Midbrain (tissue), 1 donor: Measurements from ENCODE around the gene TFEC.
A peak's percentile ranks its signal among the peaks of the same experiment; 100 is the strongest.
"Not testable (repeated sequence)": the region's sequence is repeated elsewhere in the genome, so short reads cannot be mapped to it uniquely, and the experiment has no call there.

ENCODE experiments used
- DNase-seq: peaks from one replicate; lab custom pipeline; 2025; lab: John Stamatoyannopoulos, UW

The TFEC gene

GRCh38 chr7:115988401-115988800 lies 42.2 kb downstream of the TFEC start:
- DNase-seq, result no peak

DNA sequence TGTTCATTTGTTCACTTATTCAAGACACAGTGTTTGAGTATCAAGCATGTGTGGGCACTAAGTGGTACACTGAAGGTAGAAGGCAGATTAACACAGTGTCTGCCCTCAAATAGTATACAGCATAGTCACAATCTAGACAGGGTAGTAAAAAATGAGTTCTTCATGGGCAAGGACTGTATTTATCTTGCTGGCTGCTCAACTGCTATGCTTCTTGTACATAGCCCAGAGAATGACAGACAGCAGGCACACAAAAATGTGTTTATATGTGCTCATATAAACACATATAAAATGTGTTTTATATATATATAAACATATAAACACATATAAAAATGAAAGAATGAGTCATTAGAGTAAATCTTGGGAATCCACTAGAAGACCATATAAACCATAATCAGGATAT lies 43.1 kb downstream of the TFEC start:
- DNase-seq, result no peak

GRCh38 chr7:115984105-115984504 lies 46.5 kb downstream of the TFEC start:
- no peak for DNase-seq

DNA sequence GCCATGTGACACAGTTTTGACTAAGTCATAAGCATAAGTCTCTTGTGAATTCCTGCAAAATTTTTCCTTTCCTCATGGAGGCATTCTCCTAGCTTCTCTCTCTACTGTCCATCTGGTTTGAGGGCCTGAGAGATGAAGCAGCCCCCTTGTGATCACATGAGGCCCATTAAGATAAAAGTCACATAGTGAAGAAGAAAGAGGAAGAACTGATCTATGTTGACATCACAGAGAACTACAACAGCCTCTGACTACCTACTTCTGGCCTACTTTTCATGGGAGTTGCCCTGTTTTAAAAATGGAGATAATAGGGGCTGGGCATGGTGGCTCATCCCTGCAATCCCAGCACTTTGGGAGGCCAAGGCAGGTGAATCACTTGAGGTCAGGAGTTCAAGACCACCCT lies 50.4 kb downstream of the TFEC start:
- DNase-seq, result no peak

DNA sequence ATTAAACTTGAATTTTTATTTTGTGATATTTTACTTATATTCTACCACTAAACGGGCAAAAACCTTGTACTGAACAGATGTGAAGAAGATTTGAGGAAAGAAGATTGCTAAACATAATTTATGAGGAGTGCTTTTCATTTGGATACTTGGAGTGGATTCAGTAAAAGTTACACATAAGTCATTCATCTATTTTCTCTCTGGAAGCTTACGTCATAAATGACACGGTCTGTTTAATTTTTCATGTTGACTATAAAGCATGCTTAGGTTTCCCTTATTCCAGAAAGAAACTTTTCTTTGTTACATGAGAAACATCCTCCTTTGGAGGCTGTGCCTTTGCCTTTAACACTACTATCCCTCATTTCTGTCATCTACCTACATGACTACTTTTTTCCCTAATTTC lies 53.9 kb downstream of the TFEC start:
- DNase-seq, result no peak

- DNase-seq, result no peak
Measured at GRCh38 chr7:115975766-115976165, 54.8 kb downstream of the TFEC start.

- no peak for DNase-seq
Measured at GRCh38 chr7:115973406-115973805, 57.2 kb downstream of the TFEC start.

GRCh38 chr7:115971506-115971905 lies 59.1 kb downstream of the TFEC start:
- DNase-seq, result no peak

DNA sequence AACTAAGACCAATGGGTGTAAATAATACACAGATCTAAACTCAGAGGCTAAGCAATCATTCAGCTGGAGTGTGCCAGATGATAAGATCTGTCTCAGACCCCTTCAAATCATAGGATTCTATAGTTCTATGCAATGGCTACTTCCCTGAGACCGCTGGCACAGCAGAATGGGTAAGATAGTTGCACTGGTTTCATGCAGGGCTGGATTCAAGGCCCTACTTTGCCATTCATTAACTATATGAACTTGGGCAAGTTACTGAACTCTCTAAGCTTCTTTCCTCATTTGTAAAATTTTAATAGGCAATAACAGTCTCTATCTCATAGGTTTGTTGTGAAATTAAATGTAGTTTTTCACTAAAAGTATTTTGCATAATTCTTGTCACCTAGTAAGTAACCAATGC lies 62.0 kb downstream of the TFEC start:
- DNase-seq, result no peak

- DNase-seq, result no peak
Measured at GRCh38 chr7:115968171-115968570, 62.4 kb downstream of the TFEC start.

DNA sequence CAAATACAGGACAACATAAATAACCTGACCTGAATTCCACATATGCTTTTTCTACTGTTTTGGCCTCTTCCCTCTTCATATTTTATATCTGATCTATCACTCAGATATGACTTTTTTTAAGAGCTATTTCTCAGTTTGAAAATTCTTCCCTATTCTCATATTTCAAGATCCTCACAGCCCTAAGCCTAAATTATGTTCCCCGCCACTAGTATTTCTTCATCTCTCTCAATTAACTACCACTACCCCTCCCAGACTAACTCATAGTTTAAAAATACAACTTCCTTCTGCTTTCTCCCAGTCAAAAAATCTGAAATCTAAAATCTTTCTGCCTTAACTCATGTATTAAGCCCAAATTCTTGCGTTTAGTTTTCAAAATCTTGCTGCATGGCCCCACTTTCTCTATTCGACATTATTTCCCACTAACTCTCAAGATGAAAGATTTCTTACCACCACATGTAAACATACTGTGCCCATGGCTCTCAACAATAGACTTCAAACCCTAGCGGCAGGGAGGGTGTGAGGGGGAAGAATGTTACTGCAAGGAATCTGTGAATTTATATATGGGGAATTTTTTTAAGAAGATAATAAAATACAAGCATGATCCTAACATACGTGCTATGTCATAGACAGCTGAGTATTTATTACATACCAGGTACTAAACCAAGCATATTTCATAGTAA lies 64.6 kb downstream of the TFEC start:
- DNase-seq, result no peak

DNA sequence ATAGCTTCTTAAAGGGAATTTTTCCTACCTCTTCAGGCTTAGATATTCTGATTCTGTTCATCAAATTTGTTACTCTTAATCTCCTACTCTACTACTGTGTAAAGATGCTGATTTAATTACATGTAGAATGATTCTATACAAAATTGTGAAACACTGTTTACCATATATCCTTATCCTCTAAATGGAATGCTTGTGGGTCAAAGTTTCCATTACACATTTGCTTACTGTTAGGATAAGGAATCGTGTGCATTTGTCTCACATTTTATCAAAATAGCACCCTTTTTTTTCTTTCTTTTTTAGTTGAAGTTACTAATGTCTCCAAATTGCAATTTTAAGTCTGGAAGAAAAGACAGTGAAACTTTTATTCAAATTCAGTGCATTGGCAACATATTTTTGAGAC lies 65.3 kb downstream of the TFEC start:
- no peak for DNase-seq

DNA sequence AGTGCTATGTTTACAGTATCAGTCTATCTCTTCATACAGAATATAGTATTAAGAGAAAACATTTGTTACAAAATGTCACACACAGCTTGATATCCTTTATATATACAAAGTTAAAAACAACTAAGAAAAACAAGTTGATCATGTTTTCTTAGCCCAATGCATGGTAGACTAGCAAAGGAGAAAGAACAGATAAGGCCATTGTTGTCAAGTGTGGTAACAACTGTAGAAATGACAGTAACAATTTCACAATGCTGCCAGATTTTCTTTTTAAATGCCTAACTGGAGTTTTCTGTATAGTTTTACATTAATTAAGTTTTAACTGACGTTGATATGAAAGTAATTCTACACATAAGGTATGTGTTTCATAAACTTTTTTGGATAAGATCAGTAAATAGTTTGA lies 65.8 kb downstream of the TFEC start:
- no peak for DNase-seq

GRCh38 chr7:115962340-115962739 lies 68.2 kb downstream of the TFEC start:
- no peak for DNase-seq

- DNase-seq, result no peak
Measured at GRCh38 chr7:115953592-115954255, 76.8 kb downstream of the TFEC start.

DNA sequence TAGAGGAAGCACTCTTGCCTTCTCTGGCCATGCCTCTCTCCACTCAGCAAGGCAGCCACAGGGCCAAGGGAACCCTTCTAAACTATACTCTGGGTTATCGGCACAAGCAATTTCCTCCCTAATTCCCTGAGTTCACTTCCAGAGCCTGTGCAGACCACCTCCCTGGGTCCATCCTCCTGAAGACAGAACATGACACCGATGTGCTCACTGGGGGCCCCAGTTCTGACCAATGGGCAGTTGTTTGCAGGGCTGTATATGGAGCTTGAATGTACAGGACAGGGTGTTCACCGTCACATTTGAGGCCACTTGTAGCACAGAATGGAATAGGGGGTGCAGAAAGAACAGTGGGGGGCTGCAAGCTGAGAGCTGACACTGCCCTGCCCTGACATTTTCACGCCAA lies 77.7 kb downstream of the TFEC start:
- no peak for DNase-seq

- no peak for DNase-seq
Measured at GRCh38 chr7:115951547-115951946, 79.0 kb downstream of the TFEC start.

GRCh38 chr7:115941703-115942268 lies 88.8 kb downstream of the TFEC start:
- no peak for DNase-seq

DNA sequence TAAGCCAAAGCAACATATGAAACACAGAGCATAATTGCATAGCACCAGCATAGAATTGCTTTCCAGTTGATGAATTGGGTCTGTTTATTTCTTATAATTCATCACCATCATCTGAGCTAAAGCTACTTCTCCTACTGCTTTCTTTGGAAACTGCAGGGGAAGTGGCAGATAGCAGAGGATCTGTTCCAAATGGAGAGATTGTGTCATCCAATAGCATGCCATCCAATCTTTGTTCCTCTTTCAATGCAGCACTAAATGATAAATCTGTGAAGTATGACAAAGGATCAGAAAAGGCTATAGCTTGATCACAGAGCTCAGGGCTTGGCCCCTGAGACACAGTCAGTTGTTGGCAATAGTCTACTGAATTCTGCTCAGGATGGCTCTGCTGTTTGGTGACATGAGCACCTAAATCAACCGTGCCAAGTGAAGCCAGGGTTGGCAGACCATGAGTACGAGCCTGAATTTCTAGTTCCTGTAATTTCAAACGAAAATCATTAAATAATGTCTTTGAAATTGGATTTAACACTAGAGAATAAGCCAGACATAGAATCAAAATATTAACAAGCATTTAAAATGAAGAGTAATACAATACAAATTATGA lies 90.0 kb downstream of the TFEC start:
- DNase-seq, result peak; percentile 2

DNA sequence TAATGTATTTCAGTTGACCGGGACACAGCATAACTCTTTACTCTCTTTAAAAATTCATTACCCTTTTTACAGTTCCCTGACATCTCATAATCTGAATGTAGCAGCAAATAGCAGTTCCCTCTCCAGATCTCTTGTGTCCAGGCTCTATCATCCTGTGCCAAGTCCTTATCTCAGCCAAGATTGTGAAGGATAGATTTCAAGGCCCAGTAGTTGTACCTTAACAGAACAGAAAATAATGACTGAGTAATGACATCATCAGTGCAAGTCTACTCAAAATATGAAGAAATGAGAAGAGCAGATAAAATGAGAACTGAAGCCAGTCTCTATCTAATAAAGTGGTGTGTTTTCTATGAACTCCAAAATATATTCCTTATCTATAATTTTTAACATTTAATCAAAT lies 92.6 kb downstream of the TFEC start:
- DNase-seq, result no peak

GRCh38 chr7:115933471-115933870 lies 97.1 kb downstream of the TFEC start:
- no peak for DNase-seq

DNA sequence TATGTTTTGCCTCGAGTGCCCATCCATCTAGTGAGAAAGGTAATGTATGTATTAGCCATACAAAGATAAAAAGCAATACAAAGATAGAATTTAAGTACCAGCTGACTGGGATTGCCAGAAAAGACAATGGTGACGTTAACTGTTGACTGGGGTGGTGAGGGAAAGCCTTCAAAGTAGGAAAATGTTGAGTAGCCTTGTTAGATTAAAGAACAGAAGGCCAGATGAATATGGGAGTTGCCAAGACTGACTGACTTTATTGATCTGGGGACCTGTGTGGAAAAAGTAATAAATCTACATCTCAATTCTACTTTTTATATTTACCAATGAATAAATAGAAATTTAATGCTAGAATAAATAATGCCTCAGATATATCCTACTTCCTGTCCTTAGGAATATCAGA lies 97.7 kb downstream of the TFEC start:
- no peak for DNase-seq

DNA sequence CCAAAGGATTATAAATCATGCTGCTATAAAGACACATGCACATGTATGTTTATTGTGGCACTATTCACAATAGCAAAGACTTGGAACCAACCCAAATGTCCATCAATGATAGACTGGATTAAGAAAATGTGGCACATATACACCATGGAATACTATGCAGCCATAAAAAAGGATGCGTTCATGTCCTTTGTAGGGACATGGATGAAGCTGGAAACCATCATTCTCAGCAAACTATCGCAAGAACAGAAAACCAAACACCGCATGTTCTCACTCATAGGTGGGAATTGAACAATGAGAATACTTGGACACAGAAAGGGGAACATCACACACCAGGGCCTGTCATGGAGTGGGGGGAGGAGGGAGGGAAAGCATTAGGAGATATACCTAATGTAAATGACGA lies 100.4 kb downstream of the TFEC start:
- not testable (repeated sequence) for DNase-seq
